ENCODE data around the gene NEURL1B.
"Not testable (repeated sequence)": the region's sequence is repeated elsewhere in the genome, so short reads cannot be mapped to it uniquely, and the experiment has no call there.

NEURL1B gene

GRCh38 chr5:172672681-172673080, 31.6 kb downstream of the NEURL1B start:
- no peak for TF ChIP-seq ARNT (IDR thresholded peaks at IDR 0.05)
- no peak for TF ChIP-seq L3MBTL2 (conservative IDR thresholded peaks at IDR 0.05)
- no peak for TF ChIP-seq CTBP1 (IDR thresholded peaks at IDR 0.05; ENCODE audit: borderline replicate concordance)
- no peak for TF ChIP-seq FOXA1 (IDR thresholded peaks at IDR 0.05)
- TF ChIP-seq NFRKB (IDR thresholded peaks at IDR 0.05), result no peak
- no peak for TF ChIP-seq ZNF384 (IDR thresholded peaks at IDR 0.05)
- TF ChIP-seq HDGF (IDR thresholded peaks at IDR 0.05; ENCODE audit: borderline replicate concordance), result no peak
- no peak for TF ChIP-seq FOXM1 (IDR thresholded peaks at IDR 0.05; ENCODE audit: borderline replicate concordance)
- TF ChIP-seq LEF1 (IDR thresholded peaks at IDR 0.05; ENCODE audit: borderline replicate concordance), result no peak
- TF ChIP-seq FOXK2 (IDR thresholded peaks at IDR 0.05), result no peak
- TF ChIP-seq SUZ12 (IDR thresholded peaks at IDR 0.05), result no peak
- ChIA-PET CTCF (interaction anchor here (0.5 to 1.1 kb wide), 3 partner anchors 24 to 221 kb away, joined by 3 to 4 read pairs (median 3); no protein-coding TSS in a partner anchor), POLR2A (interaction anchor here (0.8 kb wide), 1 partner anchor 13 kb away, joined by 3 read pairs; no protein-coding TSS in a partner anchor)
- DNase-seq (ENCODE audit: extremely low spot score), result no peak

- DNase-seq (ENCODE audit: extremely low spot score), result no peak
- TF ChIP-seq FOXK2 (IDR thresholded peaks at IDR 0.05), result no peak
- no peak for TF ChIP-seq TARDBP (IDR thresholded peaks at IDR 0.05)
- POLR2A ChIA-PET, result no interaction called here
- CTCF ChIA-PET, result no interaction called here
Measured at GRCh38 chr5:172674155-172674554, 33.1 kb downstream of the NEURL1B start.

- POLR2A ChIA-PET, result no interaction called here
- CTCF ChIA-PET, result no interaction called here
- DNase-seq (ENCODE audit: extremely low spot score), result no peak
- TF ChIP-seq TARDBP (IDR thresholded peaks at IDR 0.05) (no peak), ARNT (IDR thresholded peaks at IDR 0.05) (no peak), FOXA1 (IDR thresholded peaks at IDR 0.05) (no peak), PKNOX1 (IDR thresholded peaks at IDR 0.05) (peak; percentile 59), HDGF (IDR thresholded peaks at IDR 0.05; ENCODE audit: borderline replicate concordance) (no peak), CTBP1 (IDR thresholded peaks at IDR 0.05; ENCODE audit: borderline replicate concordance) (no peak), LEF1 (IDR thresholded peaks at IDR 0.05; ENCODE audit: borderline replicate concordance) (no peak), L3MBTL2 (conservative IDR thresholded peaks at IDR 0.05) (no peak)
Measured at GRCh38 chr5:172676914-172677475, 35.9 kb downstream of the NEURL1B start.

GRCh38 chr5:172678362-172678874, 37.4 kb downstream of the NEURL1B start:
- DNase-seq (ENCODE audit: extremely low spot score); POLR2A ChIA-PET: not testable (repeated sequence)
- CTCF ChIA-PET, result interaction anchor here (0.7 to 0.9 kb wide), 2 partner anchors 28 to 607 kb away, joined by 3 read pairs; no protein-coding TSS in a partner anchor

GRCh38 chr5:172678902-172679301, 37.8 kb downstream of the NEURL1B start:
- ChIA-PET POLR2A (no interaction called here), CTCF (interaction anchor here (0.7 to 0.9 kb wide), 2 partner anchors 28 to 606 kb away, joined by 3 read pairs; no protein-coding TSS in a partner anchor)
- no peak for TF ChIP-seq ZNF384 (IDR thresholded peaks at IDR 0.05)
- TF ChIP-seq ARNT (IDR thresholded peaks at IDR 0.05), result no peak
- no peak for TF ChIP-seq CTBP1 (IDR thresholded peaks at IDR 0.05; ENCODE audit: borderline replicate concordance)
- no peak for TF ChIP-seq FOXM1 (IDR thresholded peaks at IDR 0.05; ENCODE audit: borderline replicate concordance)
- no peak for TF ChIP-seq FOXA1 (IDR thresholded peaks at IDR 0.05)
- no peak for TF ChIP-seq TARDBP (IDR thresholded peaks at IDR 0.05)
- no peak for TF ChIP-seq SUZ12 (IDR thresholded peaks at IDR 0.05)
- TF ChIP-seq PKNOX1 (IDR thresholded peaks at IDR 0.05), result no peak
- no peak for TF ChIP-seq ELF4 (IDR thresholded peaks at IDR 0.05)
- no peak for TF ChIP-seq LEF1 (IDR thresholded peaks at IDR 0.05; ENCODE audit: borderline replicate concordance)
- no peak for TF ChIP-seq FOXK2 (IDR thresholded peaks at IDR 0.05)
- TF ChIP-seq L3MBTL2 (conservative IDR thresholded peaks at IDR 0.05), result no peak
- no peak for TF ChIP-seq BHLHE40 (IDR thresholded peaks at IDR 0.05; ENCODE audit: borderline replicate concordance)
- TF ChIP-seq SP1 (IDR thresholded peaks at IDR 0.05), result no peak
- TF ChIP-seq HDGF (IDR thresholded peaks at IDR 0.05; ENCODE audit: borderline replicate concordance), result no peak
- DNase-seq (ENCODE audit: extremely low spot score), result no peak

GRCh38 chr5:172679628-172680212, 38.7 kb downstream of the NEURL1B start:
- no peak for DNase-seq (ENCODE audit: extremely low spot score)
- ChIA-PET CTCF (interaction anchor here (0.9 kb wide), 1 partner anchor 27 kb away, joined by 3 read pairs; no protein-coding TSS in a partner anchor), POLR2A (interaction anchor here (0.6 kb wide), 1 partner anchor 279 kb away, joined by 3 read pairs; no protein-coding TSS in a partner anchor)
- TF ChIP-seq PKNOX1 (IDR thresholded peaks at IDR 0.05) (peak; percentile 7; the same call in 1 of the 2 replicates), NFRKB (IDR thresholded peaks at IDR 0.05) (no peak)

- TF ChIP-seq PKNOX1 (IDR thresholded peaks at IDR 0.05) (no peak), ZNF384 (IDR thresholded peaks at IDR 0.05) (no peak), SP1 (IDR thresholded peaks at IDR 0.05) (no peak), NFRKB (IDR thresholded peaks at IDR 0.05) (no peak), FOXA1 (IDR thresholded peaks at IDR 0.05) (no peak), BHLHE40 (IDR thresholded peaks at IDR 0.05; ENCODE audit: borderline replicate concordance) (no peak), HDGF (IDR thresholded peaks at IDR 0.05; ENCODE audit: borderline replicate concordance) (no peak), LEF1 (IDR thresholded peaks at IDR 0.05; ENCODE audit: borderline replicate concordance) (no peak), ARNT (IDR thresholded peaks at IDR 0.05) (no peak), L3MBTL2 (conservative IDR thresholded peaks at IDR 0.05) (no peak), CTBP1 (IDR thresholded peaks at IDR 0.05; ENCODE audit: borderline replicate concordance) (no peak), FOXK2 (IDR thresholded peaks at IDR 0.05) (no peak), TARDBP (IDR thresholded peaks at IDR 0.05) (no peak), FOXM1 (IDR thresholded peaks at IDR 0.05; ENCODE audit: borderline replicate concordance) (no peak), ELF4 (IDR thresholded peaks at IDR 0.05) (no peak), SUZ12 (IDR thresholded peaks at IDR 0.05) (no peak)
- DNase-seq (ENCODE audit: extremely low spot score), result no peak
- CTCF ChIA-PET, result no interaction called here
- POLR2A ChIA-PET, result no interaction called here
Measured at GRCh38 chr5:172680921-172681320, 39.9 kb downstream of the NEURL1B start.

Data from HEK293T (cell line).